MM.1S (cell line): ENCODE data around the gene NUMBL.

Experiments
- DNase-seq: peaks from one replicate; pipeline ENCODE4 v3.0.0-alpha.2; 2015
- H2AFZ ChIP-seq: fragments of 300-600 bp; sonication (generic); 2 replicates; pipeline ENCODE4 v1.6.0; 2016; ENCODE audit warnings: antibody characterized with exemption, low read length
- H3F3A ChIP-seq: fragments of 300-600 bp; sonication (generic); 2 replicates; pipeline ENCODE4 v1.6.1; 2016; ENCODE audit warnings: mild to moderate bottlenecking, antibody characterized with exemption, low read length, moderate library complexity, mixed read lengths; ENCODE audit not compliant: insufficient read depth
- H3K27ac ChIP-seq: fragments of 300-600 bp; sonication (generic); 2 replicates; pipeline ENCODE4 v1.5.1; 2016; ENCODE audit warnings: mild to moderate bottlenecking, low read length
- H3K27me3 ChIP-seq: fragments of 300-600 bp; sonication (generic); replicated peaks from 2 replicates; pipeline ENCODE4 v1.6.0; 2016; ENCODE audit warnings: low read length; ENCODE audit not compliant: insufficient read depth
- H3K36me3 ChIP-seq: fragments of 300-600 bp; sonication (generic); replicated peaks from 2 replicates; pipeline ENCODE4 v1.6.1; 2016; ENCODE audit warnings: mild to moderate bottlenecking, low read length, mixed read lengths; ENCODE audit not compliant: insufficient read depth
- H3K4me1 ChIP-seq: fragments of 300-600 bp; sonication (generic); 2 replicates; pipeline ENCODE4 v1.6.1; 2016; ENCODE audit warnings: low read length, mixed read lengths
- H3K4me2 ChIP-seq: fragments of 300-600 bp; sonication (generic); 2 replicates; pipeline ENCODE4 v1.6.0; 2016; ENCODE audit warnings: low read depth, low read length
- H3K4me3 ChIP-seq: fragments of 300-600 bp; sonication (generic); 2 replicates; pipeline ENCODE4 v1.5.1; 2016; ENCODE audit warnings: low read length, mixed read lengths
- H3K79me2 ChIP-seq: fragments of 300-600 bp; sonication (generic); 2 replicates; pipeline ENCODE4 v1.6.1; 2016; ENCODE audit warnings: mixed run types, low read length, mixed read lengths
- H3K9ac ChIP-seq: fragments of 300-600 bp; sonication (generic); 2 replicates; pipeline ENCODE4 v1.6.1; 2016; ENCODE audit warnings: low read length, mixed read lengths
- H3K9me2 ChIP-seq: fragments of 300-600 bp; sonication (generic); replicated peaks from 2 replicates; pipeline ENCODE4 v1.6.1; 2016; ENCODE audit warnings: mild to moderate bottlenecking, low read length, mixed read lengths; ENCODE audit not compliant: insufficient read depth
- H3K9me3 ChIP-seq: fragments of 300-600 bp; sonication (generic); replicated peaks from 2 replicates; pipeline ENCODE4 v1.6.1; 2016; ENCODE audit warnings: mild to moderate bottlenecking, low read length, mixed read lengths; ENCODE audit not compliant: insufficient read depth
- H4K20me1 ChIP-seq: fragments of 300-600 bp; sonication (generic); 2 replicates; pipeline ENCODE4 v1.6.1; 2016; ENCODE audit warnings: mild to moderate bottlenecking, low read length, moderate library complexity, mixed read lengths; ENCODE audit not compliant: insufficient read depth
- EZH2 ChIP-seq: fragments of 300-600 bp; sonication (generic); optimal IDR thresholded peaks from 2 replicates; pipeline ENCODE3; 2017; ENCODE audit warnings: low read depth, mild to moderate bottlenecking, antibody characterized with exemption, low read length, mixed read lengths
- EZH2phosphoT487 ChIP-seq: fragments of 300-600 bp; sonication (generic); IDR thresholded peaks from 2 replicates; pipeline ENCODE4 v1.6.1; 2018; ENCODE audit warnings: antibody characterized with exemption, low read length
- TF ChIP-seq, protein P1 (sequence below): fragments of 300-600 bp; sonication (generic); IDR thresholded peaks from 2 replicates; pipeline ENCODE4 v1.5.1; 2016; ENCODE audit warnings: antibody characterized with exemption, low read length, mixed read lengths

Gene NUMBL

DNA sequence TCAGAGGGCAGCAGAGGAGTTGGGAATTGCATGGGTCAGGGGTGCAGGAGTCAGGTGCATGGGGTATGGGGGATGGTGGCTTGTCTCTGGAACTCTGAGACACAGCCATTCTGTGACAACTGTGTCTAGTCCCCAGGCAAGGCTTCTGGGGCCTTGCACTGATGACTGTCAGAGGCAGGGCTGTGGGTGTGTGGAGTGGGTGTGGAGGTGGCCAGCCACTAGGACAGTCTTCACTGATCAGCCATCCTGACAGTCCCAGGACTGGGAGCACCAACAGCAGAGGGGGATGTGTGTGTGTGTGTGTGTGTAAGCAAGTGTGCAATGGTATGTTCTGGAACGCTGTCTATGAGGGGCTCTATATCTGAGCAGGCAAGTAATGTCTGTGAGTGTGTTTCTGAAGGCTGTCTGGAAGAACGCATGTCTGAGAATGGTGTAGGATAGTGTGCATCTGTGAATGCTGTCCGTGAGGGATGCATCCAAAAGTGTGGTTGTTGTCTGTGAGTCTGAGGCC is 5.4 kb downstream of the NUMBL start:
- H3K36me3 ChIP-seq = no peaks in the 10 kb centered on the region
- H4K20me1 ChIP-seq = no peaks in the 10 kb centered on the region
- no peaks in the 10 kb centered on the region for H3K9me3 ChIP-seq
- TF ChIP-seq, protein P1, sequence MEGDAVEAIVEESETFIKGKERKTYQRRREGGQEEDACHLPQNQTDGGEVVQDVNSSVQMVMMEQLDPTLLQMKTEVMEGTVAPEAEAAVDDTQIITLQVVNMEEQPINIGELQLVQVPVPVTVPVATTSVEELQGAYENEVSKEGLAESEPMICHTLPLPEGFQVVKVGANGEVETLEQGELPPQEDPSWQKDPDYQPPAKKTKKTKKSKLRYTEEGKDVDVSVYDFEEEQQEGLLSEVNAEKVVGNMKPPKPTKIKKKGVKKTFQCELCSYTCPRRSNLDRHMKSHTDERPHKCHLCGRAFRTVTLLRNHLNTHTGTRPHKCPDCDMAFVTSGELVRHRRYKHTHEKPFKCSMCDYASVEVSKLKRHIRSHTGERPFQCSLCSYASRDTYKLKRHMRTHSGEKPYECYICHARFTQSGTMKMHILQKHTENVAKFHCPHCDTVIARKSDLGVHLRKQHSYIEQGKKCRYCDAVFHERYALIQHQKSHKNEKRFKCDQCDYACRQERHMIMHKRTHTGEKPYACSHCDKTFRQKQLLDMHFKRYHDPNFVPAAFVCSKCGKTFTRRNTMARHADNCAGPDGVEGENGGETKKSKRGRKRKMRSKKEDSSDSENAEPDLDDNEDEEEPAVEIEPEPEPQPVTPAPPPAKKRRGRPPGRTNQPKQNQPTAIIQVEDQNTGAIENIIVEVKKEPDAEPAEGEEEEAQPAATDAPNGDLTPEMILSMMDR = no peak
- TF ChIP-seq EZH2phosphoT487 = no peak
- no peak for TF ChIP-seq EZH2
- no peaks in the 10 kb centered on the region for H3K27me3 ChIP-seq
- H3F3A ChIP-seq = no peaks in the 10 kb centered on the region
- no peak overlapping the region for H2AFZ ChIP-seq
- H3K9me2 ChIP-seq = no peaks in the 10 kb centered on the region
- H3K79me2 ChIP-seq = no peaks in the 10 kb centered on the region
- no peak overlapping the region for H3K4me3 ChIP-seq
- no peak for DNase-seq
- H3K9ac ChIP-seq = no peak overlapping the region
- no peak overlapping the region for H3K27ac ChIP-seq
- H3K4me2 ChIP-seq = no peak overlapping the region
- H3K4me1 ChIP-seq = no peaks in the 10 kb centered on the region

DNA sequence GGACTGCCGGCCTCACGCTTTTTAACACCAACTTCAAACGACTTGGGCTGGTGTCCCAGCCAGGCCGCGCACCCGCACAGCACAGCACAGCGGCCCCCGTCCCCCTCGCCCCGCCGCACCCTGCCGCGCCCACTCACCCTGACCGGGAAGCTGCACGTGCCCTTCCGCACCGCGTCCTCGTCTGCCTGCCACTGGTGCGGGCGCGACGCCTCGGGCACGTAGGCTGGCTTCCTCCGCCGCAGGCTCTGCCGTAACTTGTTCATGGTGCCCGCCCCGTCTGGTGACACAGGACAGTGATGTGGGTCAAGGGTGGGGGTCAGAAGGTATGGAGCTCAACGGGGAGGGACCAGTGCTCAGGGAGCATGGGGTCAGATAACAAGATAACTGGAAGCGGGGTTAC is 6.2 kb downstream of the NUMBL start:
- H3F3A ChIP-seq = no peaks in the 10 kb centered on the region
- TF ChIP-seq, protein P1 = no peak
- no peak for TF ChIP-seq EZH2
- TF ChIP-seq EZH2phosphoT487 = no peak
- no peak overlapping the region for H3K9ac ChIP-seq
- H3K4me1 ChIP-seq = no peaks in the 10 kb centered on the region
- no peak overlapping the region for H3K4me2 ChIP-seq
- no peaks in the 10 kb centered on the region for H3K9me3 ChIP-seq
- H3K27ac ChIP-seq = no peak overlapping the region
- H3K36me3 ChIP-seq = no peaks in the 10 kb centered on the region
- H3K79me2 ChIP-seq = no peaks in the 10 kb centered on the region
- DNase-seq = no peak
- H4K20me1 ChIP-seq = no peaks in the 10 kb centered on the region
- H2AFZ ChIP-seq = no peak overlapping the region
- H3K27me3 ChIP-seq = no peaks in the 10 kb centered on the region
- H3K9me2 ChIP-seq = no peaks in the 10 kb centered on the region
- H3K4me3 ChIP-seq = no peak overlapping the region

DNA sequence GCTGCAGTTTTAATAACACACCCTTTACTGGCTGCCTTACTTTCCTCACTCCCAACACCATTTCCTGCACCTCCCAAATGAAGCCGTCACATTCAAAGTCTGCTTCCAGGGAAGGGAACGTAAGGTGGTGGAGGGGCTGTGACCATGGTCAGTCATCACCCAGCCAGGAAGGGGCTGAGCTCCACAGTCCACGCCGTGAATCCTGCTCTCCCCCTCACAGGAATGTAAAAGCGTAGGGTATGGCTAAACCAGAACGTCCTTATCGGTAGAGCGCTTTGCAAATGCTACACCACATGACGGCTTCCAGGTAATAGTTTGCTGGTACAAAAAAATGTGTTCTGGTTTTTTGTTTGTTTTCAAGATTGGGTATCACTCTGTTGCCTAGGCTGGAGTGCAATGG is 7.0 kb downstream of the NUMBL start:
- H4K20me1 ChIP-seq = no peaks in the 10 kb centered on the region
- no peaks in the 10 kb centered on the region for H3F3A ChIP-seq
- no peak for TF ChIP-seq EZH2
- no peak for TF ChIP-seq EZH2phosphoT487
- TF ChIP-seq, protein P1 = no peak
- no peaks in the 10 kb centered on the region for H3K9me3 ChIP-seq
- no peaks in the 10 kb centered on the region for H3K4me1 ChIP-seq
- no peak overlapping the region for H3K4me3 ChIP-seq
- H3K9ac ChIP-seq = no peak overlapping the region
- H3K27ac ChIP-seq = no peak overlapping the region
- no peak overlapping the region for H2AFZ ChIP-seq
- no peak for DNase-seq
- no peak overlapping the region for H3K4me2 ChIP-seq
- H3K9me2 ChIP-seq = no peaks in the 10 kb centered on the region
- no peaks in the 10 kb centered on the region for H3K27me3 ChIP-seq
- H3K36me3 ChIP-seq = no peaks in the 10 kb centered on the region
- no peaks in the 10 kb centered on the region for H3K79me2 ChIP-seq
